Panc1 (cell line): ENCODE measurements around the gene ELP2. TPM values are rescaled to one million over a fixed set of nuclear protein-coding genes. Genes with fewer than 3 reads are reported as not detected.

Experiments used
- ATAC-seq: fragments of 200-7000 bp; cut with Tn5 transposase; 2 replicates; pipeline ENCODE4 v1.9.1; 2020; ENCODE audit warnings: mild to moderate bottlenecking, moderate library complexity
- BruUV-seq: library from RNA; stranded (reverse); fragments of 400-500 nt; replicated peaks from 2 replicates; lab custom pipeline; 2021; lab: Mats Ljungman, UMichigan
- CTCF ChIA-PET: fragments of 300-600 bp; sonication (Branson Sonifier 250); formaldehyde crosslinking; loops from one replicate; lab custom pipeline; 2022; ENCODE audit warnings: antibody characterized with exemption; lab: Charles Lee
- POLR2A ChIA-PET: fragments of 300-600 bp; sonication (Branson Sonifier 250); formaldehyde crosslinking; loops from one replicate; lab custom pipeline; 2022; ENCODE audit warnings: antibody characterized with exemption; lab: Charles Lee
- DNase-seq: peaks from one replicate; pipeline ENCODE4 v3.0.0-alpha.2; 2010; ENCODE audit warnings: low read depth, low spot score
- H3K27ac ChIP-seq: 2 replicates; pipeline ENCODE4 v1.5.1; 2011; ENCODE audit warnings: mild to moderate bottlenecking, low read length, inconsistent platforms
- H3K27me3 ChIP-seq: fragments of 200-500 bp; sonication (Bioruptor generic); 2 replicates; pipeline ENCODE4 v1.6.0; 2014; ENCODE audit warnings: low read length, inconsistent platforms; ENCODE audit not compliant: control insufficient read depth, insufficient read depth
- H3K36me3 ChIP-seq: fragments of 200-500 bp; sonication (Bioruptor generic); 2 replicates; pipeline ENCODE4 v1.5.1; 2014; ENCODE audit warnings: inconsistent platforms, mild to moderate bottlenecking, low read length, moderate library complexity; ENCODE audit not compliant: control insufficient read depth, insufficient read depth
- H3K4me1 ChIP-seq: 2 replicates; pipeline ENCODE4 v1.5.1; 2011; ENCODE audit warnings: inconsistent platforms, mild to moderate bottlenecking, low read length, moderate library complexity; ENCODE audit not compliant: control insufficient read depth, insufficient read depth
- H3K4me3 ChIP-seq, 2 experiments: 2 replicates each; pipeline ENCODE4 v1.5.1; 2011 to 2012; ENCODE audit warnings: low read depth in 2 of 2, low read length in 2 of 2, mild to moderate bottlenecking in 2 of 2, inconsistent platforms in 1 of 2, moderate library complexity in 1 of 2
- H3K9me3 ChIP-seq: fragments of 200-500 bp; sonication (Bioruptor generic); 2 replicates; pipeline ENCODE4 v1.5.1; 2014; ENCODE audit warnings: low read depth, mild to moderate bottlenecking, inconsistent platforms, low read length, moderate library complexity; ENCODE audit not compliant: control insufficient read depth, insufficient read depth
- CTCF ChIP-seq: fragments of 450-650 bp; IDR thresholded peaks from 2 replicates; pipeline ENCODE4 v1.5.1; 2017; ENCODE audit warnings: mild to moderate bottlenecking
- POLR2AphosphoS5 ChIP-seq: IDR thresholded peaks from 2 replicates; pipeline ENCODE4 v1.6.1; 2012; ENCODE audit warnings: mild to moderate bottlenecking, low read depth, low read length, moderate library complexity
- REST ChIP-seq, 2 experiments: IDR thresholded peaks; 2 replicates each; pipeline ENCODE4 v1.6.1; 2011 to 2012; ENCODE audit warnings: low read depth in 2 of 2, control low read depth in 1 of 2, low read length in 1 of 2, mild to moderate bottlenecking in 1 of 2, moderate library complexity in 1 of 2; ENCODE audit not compliant: insufficient read depth in 1 of 2
- SIN3A ChIP-seq: IDR thresholded peaks from 2 replicates; pipeline ENCODE4 v1.6.1; 2012; ENCODE audit warnings: low read depth, mild to moderate bottlenecking, low read length, moderate library complexity, borderline replicate concordance; ENCODE audit not compliant: insufficient read depth
- TCF7L2 ChIP-seq: IDR thresholded peaks from 2 replicates; pipeline ENCODE4 v1.6.1; 2011; ENCODE audit warnings: mild to moderate bottlenecking, low read depth, low read length, inconsistent platforms
- in situ Hi-C: cut with HindIII; loops from 2 replicates; pipeline ENCODE4 v1.10.0; 2016; ENCODE audit warnings: low sequenced_read_pairs, low pct_unique_long_range_greater_than_20kb
- intact Hi-C: fragments of 100-400 bp; cut with micrococcal nuclease; formaldehyde crosslinking; loops from one replicate; pipeline ENCODE4 v1.10.0; 2022; ENCODE audit not compliant: unreplicated experiment
- total RNA-seq: library from RNA; stranded (reverse); gene quantifications from one replicate; pipeline ENCODE4 v1.2.1, GENCODE V29; 2021; ENCODE audit not compliant: unreplicated experiment

The ELP2 gene
- total RNA-seq, 1 experiment from 2014 or later: 48.8 TPM

GRCh38 chr18:36189486-36189885 is 59.8 kb downstream of the ELP2 start:
- no peaks in the 10 kb centered on the region for H3K9me3 ChIP-seq
- no peak overlapping the region for H3K4me3 ChIP-seq
- H3K4me1 ChIP-seq: 0 out of 2 replicates have a peak, but pooled peaks cover 5% of the 10 kb centered on the region
- intact Hi-C loops (no loop called here), in situ Hi-C loops (no loop called here)
- H3K36me3 ChIP-seq: no peaks in the 10 kb centered on the region
- ATAC-seq: no peak
- BruUV-seq: no TSS peak
- CTCF ChIA-PET: no interaction called here
- no peaks in the 10 kb centered on the region for H3K27me3 ChIP-seq
- no peak overlapping the region for H3K27ac ChIP-seq
- no peak for DNase-seq
- POLR2A ChIA-PET: no interaction called here
- no peak for TF ChIP-seq SIN3A
- no peak for TF ChIP-seq REST (IDR thresholded peaks at IDR 0.05; ENCODE audit: insufficient read depth in 1 of 2, low read depth in 2 of 2, low read length in 1 of 2)
- no peak for TF ChIP-seq POLR2AphosphoS5
- no peak for TF ChIP-seq TCF7L2

- intact Hi-C loops: no loop called here
Observed at GRCh38 chr18:36191286-36191685, 61.6 kb downstream of the ELP2 start.

More at GRCh38 chr18:36191286-36191685, 61.6 kb downstream of the ELP2 start:
- Histone ChIP-seq H3K4me3 (no peak overlapping the region), H3K27ac (no peak overlapping the region), H3K27me3 (no peaks in the 10 kb centered on the region), H3K9me3 (no peaks in the 10 kb centered on the region), H3K4me1 (0 out of 2 replicates have a peak, but pooled peaks cover 5% of the 10 kb centered on the region), H3K36me3 (no peaks in the 10 kb centered on the region)
- in situ Hi-C loops: no loop called here
- DNase-seq (no peak), ATAC-seq (no peak)
- BruUV-seq: no TSS peak
- TF ChIP-seq CTCF (no peak), REST (IDR thresholded peaks at IDR 0.05; ENCODE audit: insufficient read depth in 1 of 2, low read depth in 2 of 2, low read length in 1 of 2) (no peak), TCF7L2 (no peak), POLR2AphosphoS5 (no peak), SIN3A (no peak)
- POLR2A ChIA-PET: no interaction called here
- CTCF ChIA-PET: no interaction called here
